H1 (cell line): ENCODE data around the gene ARHGAP15. TPM values are rescaled to one million over a fixed set of nuclear protein-coding genes. Genes with fewer than 3 reads are reported as not detected.

Source experiments
- CTCF ChIA-PET: fragments of 300-600 bp; sonication (Branson Sonifier 250); formaldehyde crosslinking; loops from one replicate; lab custom pipeline; 2021; ENCODE audit not compliant: partially characterized antibody; lab: Charles Lee
- POLR2A ChIA-PET: fragments of 300-600 bp; sonication (Branson Sonifier 250); formaldehyde crosslinking; loops from one replicate; lab custom pipeline; 2021; ENCODE audit warnings: inconsistent platforms; ENCODE audit not compliant: partially characterized antibody; lab: Charles Lee
- DNase-seq, 2 experiments: peaks; one replicate each; pipeline versions ENCODE4 v3.0.0 to v3.0.0-alpha.2; 2010 to 2022; ENCODE audit warnings: low spot score in 2 of 2, low read depth in 1 of 2, mixed read lengths in 1 of 2
- FAIRE-seq: peaks from 2 replicates; lab custom pipeline; 2011; peaks lifted over from hg19 to GRCh38; lab: Jason Lieb, UNC
- H2AFZ ChIP-seq: 2 replicates; pipeline ENCODE4 v1.8.1; 2012; ENCODE audit warnings: low read length, inconsistent platforms
- H2AK5ac ChIP-seq: 2 replicates; pipeline ENCODE4 v1.6.1; 2013; ENCODE audit warnings: low read depth, low read length
- H2BK120ac ChIP-seq: replicated peaks from 2 replicates; pipeline ENCODE3; 2013; ENCODE audit warnings: low read depth, low read length, inconsistent platforms
- H2BK12ac ChIP-seq: 2 replicates; pipeline ENCODE4 v1.6.1; 2013; ENCODE audit warnings: low read depth, low read length
- H2BK15ac ChIP-seq: 2 replicates; pipeline ENCODE4 v1.6.1; 2013; ENCODE audit warnings: low read length
- H2BK20ac ChIP-seq: 2 replicates; pipeline ENCODE4 v1.6.1; 2013; ENCODE audit warnings: low read length
- H2BK5ac ChIP-seq: 2 replicates; pipeline ENCODE4 v1.6.1; 2013; ENCODE audit warnings: low read depth, low read length
- H3K14ac ChIP-seq: 2 replicates; pipeline ENCODE4 v1.6.1; 2013; ENCODE audit warnings: inconsistent platforms; ENCODE audit not compliant: insufficient read length
- H3K18ac ChIP-seq: 2 replicates; pipeline ENCODE4 v1.6.1; 2013; ENCODE audit warnings: low read length; ENCODE audit errors: extremely low read depth
- H3K23ac ChIP-seq: 2 replicates; pipeline ENCODE4 v1.6.1; 2013; ENCODE audit warnings: inconsistent platforms; ENCODE audit not compliant: insufficient read length
- H3K23me2 ChIP-seq: 2 replicates; pipeline ENCODE4 v1.6.1; 2013; ENCODE audit warnings: low read depth, low read length
- H3K27ac ChIP-seq: 2 replicates; pipeline ENCODE4 v1.6.1; 2011; ENCODE audit warnings: low read depth, low read length, inconsistent platforms
- H3K27me3 ChIP-seq, 4 experiments: replicated peaks in 1 of 4; 1 replicate in 1 of 4; 2 replicates in 3 of 4; pipeline versions ENCODE4 v1.6.1 to v1.8.1; 2011 to 2013; ENCODE audit warnings: low read length in 3 of 4, mild to moderate bottlenecking in 3 of 4, inconsistent platforms in 2 of 4, mixed read lengths in 2 of 4, moderate library complexity in 1 of 4; ENCODE audit not compliant: control insufficient read depth in 3 of 4, insufficient read depth in 3 of 4; ENCODE audit errors: extremely low read depth in 1 of 4
- H3K36me3 ChIP-seq, 4 experiments: 2 replicates each; pipeline versions ENCODE4 v1.6.1 to v1.8.1; 2011 to 2013; ENCODE audit warnings: mild to moderate bottlenecking in 4 of 4, low read length in 3 of 4, moderate library complexity in 2 of 4, control low read depth in 1 of 4, inconsistent platforms in 1 of 4; ENCODE audit not compliant: insufficient read depth in 4 of 4, control insufficient read depth in 2 of 4
- H3K4ac ChIP-seq: replicated peaks from 2 replicates; pipeline ENCODE3; 2013; ENCODE audit warnings: low read length, low read depth, mixed read lengths, inconsistent platforms; ENCODE audit not compliant: insufficient read length
- H3K4me1 ChIP-seq, 4 experiments: replicated peaks in 1 of 4; 1 replicate in 1 of 4; 2 replicates in 3 of 4; pipeline versions ENCODE4 v1.6.1 to v1.8.1; 2011 to 2013; ENCODE audit warnings: low read length in 3 of 4, inconsistent platforms in 2 of 4, mixed read lengths in 1 of 4; ENCODE audit not compliant: insufficient read depth in 4 of 4, control insufficient read depth in 3 of 4
- H3K4me2 ChIP-seq, 2 experiments: 2 replicates each; pipeline versions ENCODE4 v1.6.1 to v1.8.1; 2011 to 2013; ENCODE audit warnings: low read depth in 2 of 2, low read length in 2 of 2, control low read depth in 1 of 2, inconsistent platforms in 1 of 2, mild to moderate bottlenecking in 1 of 2; ENCODE audit not compliant: insufficient read depth in 1 of 2
- H3K4me3 ChIP-seq, 4 experiments: fragments of 200-600, 300-600 bp in 1 of 4; sonication (generic), shearing (Covaris generic), sonication (Bioruptor Twin) in 1 of 4; 2 replicates each; pipeline versions ENCODE4 v1.5.1 to v1.8.1; 2011 to 2016; ENCODE audit warnings: low read length in 4 of 4, low read depth in 3 of 4, control low read depth in 2 of 4, inconsistent platforms in 2 of 4, mild to moderate bottlenecking in 2 of 4, mixed read lengths in 1 of 4, moderate library complexity in 1 of 4; ENCODE audit not compliant: insufficient read depth in 2 of 4; ENCODE audit errors: extremely low read depth in 1 of 4
- H3K56ac ChIP-seq: replicated peaks from 2 replicates; pipeline ENCODE3; 2013; ENCODE audit warnings: low read depth, mild to moderate bottlenecking, mixed read lengths, low read length, inconsistent platforms; ENCODE audit not compliant: insufficient read length
- H3K79me1 ChIP-seq: 2 replicates; pipeline ENCODE4 v1.6.1; 2013; ENCODE audit warnings: low read depth, low read length, control low read depth
- H3K79me2 ChIP-seq, 2 experiments: 2 replicates each; pipeline versions ENCODE4 v1.6.1 to v1.8.1; 2012 to 2013; ENCODE audit warnings: low read length in 2 of 2, mild to moderate bottlenecking in 2 of 2, inconsistent platforms in 1 of 2; ENCODE audit not compliant: insufficient read depth in 2 of 2, control insufficient read depth in 1 of 2
- H3K9ac ChIP-seq, 4 experiments: replicated peaks in 1 of 4; 1 replicate in 1 of 4; 2 replicates in 3 of 4; pipeline versions ENCODE4 v1.6.1 to v1.8.1; 2011 to 2013; ENCODE audit warnings: low read depth in 3 of 4, low read length in 3 of 4, control low read depth in 2 of 4, mild to moderate bottlenecking in 2 of 4, moderate library complexity in 2 of 4, inconsistent platforms in 1 of 4; ENCODE audit errors: extremely low read depth in 1 of 4
- H3K9me3 ChIP-seq, 2 experiments: 2 replicates each; pipeline versions ENCODE4 v1.6.1 to v1.8.1; 2012 to 2013; ENCODE audit warnings: mild to moderate bottlenecking in 2 of 2, moderate library complexity in 2 of 2, control low read depth in 1 of 2, inconsistent platforms in 1 of 2, low read depth in 1 of 2, low read length in 1 of 2, mixed read lengths in 1 of 2; ENCODE audit not compliant: insufficient read depth in 2 of 2
- H4K20me1 ChIP-seq, 2 experiments: replicated peaks in 1 of 2; 2 replicates each; pipeline versions ENCODE3 to v1.8.1; 2011 to 2013; ENCODE audit warnings: inconsistent platforms in 2 of 2, low read length in 2 of 2, mild to moderate bottlenecking in 1 of 2; ENCODE audit not compliant: insufficient read depth in 2 of 2, control insufficient read depth in 1 of 2
- H4K5ac ChIP-seq: 2 replicates; pipeline ENCODE4 v1.6.1; 2013; ENCODE audit warnings: low read length, low read depth, mixed read lengths, inconsistent platforms; ENCODE audit not compliant: insufficient read length
- H4K8ac ChIP-seq: 2 replicates; pipeline ENCODE4 v1.8.0; 2013; ENCODE audit warnings: mild to moderate bottlenecking, moderate library complexity, low read length, inconsistent platforms; ENCODE audit not compliant: insufficient read depth; ENCODE audit errors: extremely low read depth
- H4K91ac ChIP-seq: replicated peaks from 2 replicates; pipeline ENCODE3; 2013; ENCODE audit warnings: low read length, mixed read lengths, inconsistent platforms; ENCODE audit not compliant: insufficient read length
- BACH1 ChIP-seq: IDR thresholded peaks from 2 replicates; pipeline ENCODE4 v1.6.1; 2012; ENCODE audit warnings: low read length, improper control_type of control experiment
- polyA plus RNA-seq, 7 experiments: library from polyadenylated mRNA; depleted of rRNA in 3 of 7; stranded (reverse) in 5 of 7; unstranded in 2 of 7; fragments of >200 nt in 5 of 7; fragments of 200-250 nt in 2 of 7; gene quantifications; 1 replicate in 5 of 7; 2 replicates in 1 of 7; 4 replicates in 1 of 7; pipeline versions ENCODE4 v1.2.1 to v1.2.3, GENCODE V29; 2011 to 2013; ENCODE audit warnings: missing spikeins in 2 of 7, mixed read lengths in 2 of 7
- total RNA-seq: library from RNA; stranded (reverse); fragmentation: NEBNext Ultra II Directional; extraction: Animal tissue kit (Norgen Biotek cat#: 25700); gene quantifications from 2 replicates; pipeline ENCODE4 v1.2.1, GENCODE V29; 2021

Gene ARHGAP15
- total and polyA plus RNA-seq, 2 of the 8 experiments (the other 6 are each of a cell fraction or from before 2014, with no cell fraction given) = not detected

GRCh38 chr2:143764706-143765105, 635.5 kb downstream of the ARHGAP15 start:
- H3K79me2 ChIP-seq = no peaks in the 10 kb centered on the region
- peak overlapping the region; percentile 68 for H2AFZ ChIP-seq
- no peak overlapping the region for H4K8ac ChIP-seq
- no peak for TF ChIP-seq BACH1
- TF ChIP-seq, all 59 proteins: peak for 0
- DNase-seq = no peak
- Histone ChIP-seq H3K79me1 (no peaks in the 10 kb centered on the region), H2BK12ac (peak overlapping the region; percentile 30), H2BK120ac (no peak overlapping the region), H3K56ac (no peak overlapping the region), H2BK5ac (peak overlapping the region; percentile 16; the same call in 1 of the 2 replicates), H3K23ac (no peak overlapping the region), H3K27me3 (no peaks in the 10 kb centered on the region), H4K91ac (peak overlapping the region; percentile 83), H2AK5ac (no peak overlapping the region), H3K4me3 (no peak overlapping the region), H3K23me2 (peaks cover 2% of the 10 kb centered on the region; the same call in 1 of the 2 replicates), H3K4me1 (peaks cover 2 to 24% (median 7%) of the 10 kb centered on the region in 4 experiments; a peak in 5 of 7 replicates), H3K9ac (no peak overlapping the region), H2BK20ac (no peak overlapping the region; the same call in 1 of the 2 replicates), H3K4ac (no peak overlapping the region), H4K5ac (no peak overlapping the region), H3K4me2 (no peak overlapping the region), H4K20me1 (no peaks in the 10 kb centered on the region), H3K36me3 (no peaks in the 10 kb centered on the region; a peak in 1 of 8 replicates), H3K18ac (peak overlapping the region; percentile 73), H3K9me3 (no peaks in the 10 kb centered on the region), H3K14ac (no peak overlapping the region), H3K27ac (no peak overlapping the region), H2BK15ac (no peak overlapping the region)
- ChIA-PET POLR2A (no interaction called here), CTCF (no interaction called here)
- FAIRE-seq = no peak
